ENCODE results near the gene POFUT2.

- TF ChIP-seq POLR2AphosphoS5 (IDR thresholded peaks at IDR 0.05; ENCODE audit: insufficient read depth in 1 of 2, low read depth in 1 of 2): no peak
- TF ChIP-seq CTCF (IDR thresholded peaks at IDR 0.05): no peak
- no peak for TF ChIP-seq POLR2A (IDR thresholded peaks at IDR 0.05)
These were observed 26.6 kb downstream of the POFUT2 start for GRCh38 chr21:45261093-45261492.
